Endothelial cell of umbilical vein (primary cell): ENCODE results near the gene PGLYRP1. TPM values are rescaled to one million over a fixed set of nuclear protein-coding genes. Genes with fewer than 3 reads are reported as not detected.

Experiments
- BruUV-seq: library from RNA; stranded (reverse); fragments of 400-500 nt; replicated peaks from 2 replicates; lab custom pipeline; 2021; lab: Mats Ljungman, UMichigan
- CTCF ChIA-PET: fragments of 300-600, 350-600 bp; sonication (Branson Sonifier 250); formaldehyde crosslinking; loops from one replicate; lab custom pipeline; 2021; ENCODE audit warnings: antibody characterized with exemption, inconsistent platforms; lab: Charles Lee
- POLR2A ChIA-PET: fragments of 300-600, 350-600 bp; sonication (Branson Sonifier 250); formaldehyde crosslinking; loops from one replicate; lab custom pipeline; 2021; ENCODE audit warnings: antibody characterized with exemption, inconsistent platforms; lab: Charles Lee
- DNase-seq: peaks from one replicate; pipeline ENCODE4 v3.0.0-alpha.2; 2011; ENCODE audit warnings: low read depth, low spot score
- FAIRE-seq: peaks from 2 replicates; lab custom pipeline; 2011; peaks lifted over from hg19 to GRCh38; lab: Jason Lieb, UNC
- H2AFZ ChIP-seq: 2 replicates; pipeline ENCODE4 v1.6.0; 2012; ENCODE audit warnings: low read depth, low read length, control low read depth, inconsistent platforms
- H3K27ac ChIP-seq: 2 replicates; pipeline ENCODE4 v1.5.1; 2011; ENCODE audit warnings: low read depth, mild to moderate bottlenecking, control low read depth, low read length, moderate library complexity; ENCODE audit not compliant: insufficient read depth
- H3K27me3 ChIP-seq, 2 experiments: 2 replicates each; pipeline versions ENCODE4 v1.6.0 to v1.6.1; 2011; ENCODE audit warnings: low read length in 2 of 2, mixed read lengths in 1 of 2; ENCODE audit not compliant: control insufficient read depth in 2 of 2, insufficient read depth in 2 of 2
- H3K36me3 ChIP-seq, 2 experiments: 2 replicates in 1 of 2; 3 replicates in 1 of 2; pipeline ENCODE4 v1.5.1; 2011; ENCODE audit warnings: low read length in 2 of 2, mild to moderate bottlenecking in 1 of 2, moderate library complexity in 1 of 2; ENCODE audit not compliant: control insufficient read depth in 2 of 2, insufficient read depth in 2 of 2; ENCODE audit errors: extremely low read depth in 1 of 2
- H3K4me1 ChIP-seq: 3 replicates; pipeline ENCODE4 v1.5.1; 2011; ENCODE audit warnings: mild to moderate bottlenecking, low read length; ENCODE audit not compliant: control insufficient read depth, insufficient read depth; ENCODE audit errors: extremely low read depth
- H3K4me2 ChIP-seq: 2 replicates; pipeline ENCODE4 v1.6.1; 2011; ENCODE audit warnings: low read length, control low read depth, mixed read lengths; ENCODE audit not compliant: insufficient read depth
- H3K4me3 ChIP-seq, 3 experiments: fragments of 200-600 bp in 1 of 3; sonication (generic), shearing (Covaris generic) in 1 of 3; replicated peaks in 1 of 3; 2 replicates each; pipeline ENCODE4 v1.5.1; 2011 to 2016; ENCODE audit warnings: control low read depth in 3 of 3, low read length in 3 of 3, mild to moderate bottlenecking in 2 of 3, inconsistent platforms in 1 of 3, low read depth in 1 of 3, moderate library complexity in 1 of 3; ENCODE audit not compliant: insufficient read depth in 1 of 3
- H3K79me2 ChIP-seq: 2 replicates; pipeline ENCODE4 v1.6.0; 2012; ENCODE audit warnings: low read length, inconsistent platforms; ENCODE audit not compliant: control insufficient read depth, insufficient read depth
- H3K9ac ChIP-seq: replicated peaks from 2 replicates; pipeline ENCODE3; 2011; ENCODE audit warnings: low read length, control low read depth; ENCODE audit not compliant: insufficient read depth; ENCODE audit errors: extremely low read depth
- H3K9me1 ChIP-seq: replicated peaks from 3 replicates; pipeline ENCODE4 v1.6.0; 2011; ENCODE audit warnings: mild to moderate bottlenecking, low read length; ENCODE audit not compliant: control insufficient read depth, insufficient read depth; ENCODE audit errors: extremely low read depth
- H3K9me3 ChIP-seq: replicated peaks from 2 replicates; pipeline ENCODE4 v1.5.1; 2012; ENCODE audit warnings: low read length, inconsistent platforms; ENCODE audit not compliant: control insufficient read depth, insufficient read depth
- H4K20me1 ChIP-seq: replicated peaks from 2 replicates; pipeline ENCODE3; 2011; ENCODE audit warnings: mild to moderate bottlenecking, low read length; ENCODE audit not compliant: control insufficient read depth, insufficient read depth; ENCODE audit errors: extremely low read depth
- CTCF ChIP-seq, 2 donors: IDR thresholded peaks; 1 replicate in 1 of 2; 2 replicates in 1 of 2; pipeline ENCODE4 v1.5.1; 2011; ENCODE audit warnings: low read length in 2 of 2, mild to moderate bottlenecking in 2 of 2, moderate library complexity in 2 of 2, control low read depth in 1 of 2, inconsistent platforms in 1 of 2, low read depth in 1 of 2; ENCODE audit not compliant: insufficient read depth in 1 of 2; ENCODE audit errors: extremely low read depth in 1 of 2
- EZH2 ChIP-seq: IDR thresholded peaks from 2 replicates; pipeline ENCODE4 v1.6.1; 2012; ENCODE audit warnings: borderline replicate concordance, low read depth, mild to moderate bottlenecking, moderate library complexity, low read length, inconsistent platforms; ENCODE audit not compliant: severe bottlenecking
- FOS ChIP-seq: IDR thresholded peaks from 2 replicates; pipeline ENCODE4 v1.6.1; 2011; ENCODE audit warnings: mild to moderate bottlenecking, low read length, moderate library complexity, borderline replicate concordance; ENCODE audit not compliant: insufficient read depth
- JUN ChIP-seq: IDR thresholded peaks from 2 replicates; pipeline ENCODE4 v1.6.1; 2011; ENCODE audit warnings: borderline replicate concordance, low read depth; ENCODE audit not compliant: insufficient read length, insufficient read depth
- POLR2A ChIP-seq: IDR thresholded peaks from 2 replicates; pipeline ENCODE4 v1.6.1; 2012; ENCODE audit warnings: low read depth, mild to moderate bottlenecking, control low read depth, low read length
- POLR2AphosphoS5 ChIP-seq: IDR thresholded peaks from 2 replicates; pipeline ENCODE4 v1.6.1; 2012; ENCODE audit warnings: low read depth, mild to moderate bottlenecking, control low read depth, low read length, moderate library complexity; ENCODE audit not compliant: insufficient read depth
- dilution Hi-C: fragments of 300-500 bp; cut with MboI; formaldehyde crosslinking; loops from one replicate; pipeline ENCODE4 v1.15.0; 2019; ENCODE audit warnings: low sequenced_read_pairs; ENCODE audit not compliant: extremely low pct_ligation_motif_present
- intact Hi-C: fragments of 100-400 bp; cut with micrococcal nuclease; formaldehyde crosslinking; loops from one replicate; pipeline ENCODE4 v1.10.0; 2022
- polyA plus RNA-seq, 4 experiments: library from polyadenylated mRNA; depleted of rRNA in 3 of 4; stranded (reverse) in 3 of 4; unstranded in 1 of 4; fragments of >200 nt; gene quantifications; 2 replicates each; pipeline versions ENCODE4 v1.2.1 to v1.2.3, GENCODE V29; 2011 to 2012; ENCODE audit warnings: missing spikeins in 1 of 4
- total RNA-seq: library from RNA; stranded (reverse); gene quantifications from 2 replicates; pipeline ENCODE4 v1.2.3, GENCODE V29; 2021
- TF ChIP-seq, protein P1 (sequence below): IDR thresholded peaks from 2 replicates; pipeline ENCODE4 v1.6.1; 2011; ENCODE audit not compliant: insufficient read depth, insufficient read length

PGLYRP1 gene
- total and polyA plus RNA-seq, 2 donors (not counting 3 experiments of a cell fraction or from before 2014, with no cell fraction given), result not detected

DNA sequence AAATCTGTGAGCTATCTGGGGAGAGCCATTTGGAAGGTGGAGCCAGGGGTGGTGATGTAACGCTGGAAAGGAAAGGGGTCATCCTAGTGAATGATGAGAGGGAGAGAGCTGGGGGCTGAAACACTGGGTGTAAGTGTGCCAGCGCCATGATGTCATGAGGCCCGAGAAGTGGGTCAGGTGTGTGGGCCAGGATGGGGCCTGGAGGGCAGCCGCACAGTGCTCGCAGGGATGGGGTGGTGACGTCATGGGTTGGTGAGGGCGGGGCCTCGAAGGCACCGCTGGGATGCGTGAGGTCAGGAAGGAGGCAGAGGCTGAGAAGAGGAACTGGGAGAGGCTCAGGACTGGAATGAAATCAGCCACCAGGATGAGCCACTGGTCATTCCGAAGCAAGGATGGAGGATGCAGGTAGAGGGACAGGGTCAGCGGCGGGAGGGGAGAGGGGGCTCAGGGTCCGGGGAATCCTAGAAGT, 23.2 kb downstream of the PGLYRP1 start:
- TF ChIP-seq, protein P1, sequence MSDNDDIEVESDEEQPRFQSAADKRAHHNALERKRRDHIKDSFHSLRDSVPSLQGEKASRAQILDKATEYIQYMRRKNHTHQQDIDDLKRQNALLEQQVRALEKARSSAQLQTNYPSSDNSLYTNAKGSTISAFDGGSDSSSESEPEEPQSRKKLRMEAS, result no peak
- TF ChIP-seq EZH2 (no peak), POLR2AphosphoS5 (no peak), POLR2A (no peak), CTCF (IDR thresholded peaks at IDR 0.05; ENCODE audit: extremely low read depth in 1 of 2, insufficient read depth in 1 of 2, low read depth in 1 of 2, low read length in 2 of 2) (no peak), FOS (no peak), JUN (no peak)
- H3K4me1 ChIP-seq, result peaks cover 9% of the 10 kb centered on the region
- DNase-seq, result no peak
- POLR2A ChIA-PET, result no interaction called here
- H3K4me2 ChIP-seq, result no peak overlapping the region
- H3K27ac ChIP-seq, result no peak overlapping the region
- H3K36me3 ChIP-seq, result no peaks in the 10 kb centered on the region
- dilution Hi-C loops (no loop called here), intact Hi-C loops (loop anchor here (5.0 kb wide), 1 partner anchor 182 kb away; the partner anchor contains the start of gene RSPH6A)
- no peak for FAIRE-seq
- H3K9ac ChIP-seq, result no peak overlapping the region
- no peaks in the 10 kb centered on the region for H4K20me1 ChIP-seq
- peaks cover 5% of the 10 kb centered on the region for H3K79me2 ChIP-seq
- H3K27me3 ChIP-seq, result no peaks in the 10 kb centered on the region
- no peak overlapping the region for H3K4me3 ChIP-seq
- H3K9me1 ChIP-seq, result no peaks in the 10 kb centered on the region
- CTCF ChIA-PET, result no interaction called here
- no peaks in the 10 kb centered on the region for H3K9me3 ChIP-seq
- no TSS peak for BruUV-seq
- no peak overlapping the region for H2AFZ ChIP-seq
